NB4 (cell line): Measurements from ENCODE around the gene P3H3.

Experiments
- TF ChIP-seq, protein P1 (sequence below): IDR thresholded peaks from one replicate; pipeline ENCODE4 v1.5.1; 2012; ENCODE audit warnings: low read depth, low read length
- TF ChIP-seq, protein P2 (sequence below): IDR thresholded peaks from 2 replicates; pipeline ENCODE4 v1.6.1; 2011; ENCODE audit warnings: low read depth, low read length

DNA sequence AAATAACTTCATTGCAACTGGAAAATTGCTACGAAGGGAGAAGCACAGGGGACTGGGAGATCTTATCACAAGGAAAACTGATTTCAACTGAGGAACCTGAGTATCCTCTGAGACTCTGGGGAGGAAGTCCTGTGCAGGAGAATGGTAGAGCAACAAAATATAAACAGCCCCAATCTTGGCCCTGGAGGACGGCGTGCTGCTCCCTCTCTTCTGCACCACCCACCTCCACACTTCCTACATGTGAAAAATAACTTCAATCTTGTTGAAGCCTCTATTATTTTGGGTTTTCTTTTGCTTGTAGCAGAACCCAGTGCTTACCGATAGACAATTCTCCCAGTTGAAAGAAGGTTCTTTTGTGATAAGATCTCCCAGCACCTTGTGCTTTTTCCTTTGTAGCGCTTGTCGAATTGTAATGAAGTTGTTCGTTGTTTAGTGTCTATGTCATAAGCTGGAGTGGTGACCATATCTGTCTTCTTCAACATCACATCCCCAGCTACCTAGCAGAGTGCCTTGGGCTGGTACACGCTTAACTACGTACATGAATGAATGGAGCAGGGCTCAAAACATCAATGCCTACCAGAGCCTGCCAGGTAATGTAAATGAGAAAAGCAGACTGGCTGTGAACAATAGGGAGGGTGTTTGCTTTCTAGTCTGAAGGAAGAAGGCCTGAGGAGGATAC, 41.7 kb upstream of the P3H3 start:
- TF ChIP-seq, protein P1, sequence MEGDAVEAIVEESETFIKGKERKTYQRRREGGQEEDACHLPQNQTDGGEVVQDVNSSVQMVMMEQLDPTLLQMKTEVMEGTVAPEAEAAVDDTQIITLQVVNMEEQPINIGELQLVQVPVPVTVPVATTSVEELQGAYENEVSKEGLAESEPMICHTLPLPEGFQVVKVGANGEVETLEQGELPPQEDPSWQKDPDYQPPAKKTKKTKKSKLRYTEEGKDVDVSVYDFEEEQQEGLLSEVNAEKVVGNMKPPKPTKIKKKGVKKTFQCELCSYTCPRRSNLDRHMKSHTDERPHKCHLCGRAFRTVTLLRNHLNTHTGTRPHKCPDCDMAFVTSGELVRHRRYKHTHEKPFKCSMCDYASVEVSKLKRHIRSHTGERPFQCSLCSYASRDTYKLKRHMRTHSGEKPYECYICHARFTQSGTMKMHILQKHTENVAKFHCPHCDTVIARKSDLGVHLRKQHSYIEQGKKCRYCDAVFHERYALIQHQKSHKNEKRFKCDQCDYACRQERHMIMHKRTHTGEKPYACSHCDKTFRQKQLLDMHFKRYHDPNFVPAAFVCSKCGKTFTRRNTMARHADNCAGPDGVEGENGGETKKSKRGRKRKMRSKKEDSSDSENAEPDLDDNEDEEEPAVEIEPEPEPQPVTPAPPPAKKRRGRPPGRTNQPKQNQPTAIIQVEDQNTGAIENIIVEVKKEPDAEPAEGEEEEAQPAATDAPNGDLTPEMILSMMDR, result no peak
- TF ChIP-seq, protein P2, sequence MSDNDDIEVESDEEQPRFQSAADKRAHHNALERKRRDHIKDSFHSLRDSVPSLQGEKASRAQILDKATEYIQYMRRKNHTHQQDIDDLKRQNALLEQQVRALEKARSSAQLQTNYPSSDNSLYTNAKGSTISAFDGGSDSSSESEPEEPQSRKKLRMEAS, result no peak
